Endothelial cell of umbilical vein (primary cell): ENCODE data around the gene MAP4K2. TPM values are rescaled to one million over a fixed set of nuclear protein-coding genes. Genes with fewer than 3 reads are reported as not detected.

Experiments
- BruUV-seq: library from RNA; stranded (reverse); fragments of 400-500 nt; replicated peaks from 2 replicates; lab custom pipeline; 2021; lab: Mats Ljungman, UMichigan
- CTCF ChIA-PET: fragments of 300-600, 350-600 bp; sonication (Branson Sonifier 250); formaldehyde crosslinking; loops from one replicate; lab custom pipeline; 2021; ENCODE audit warnings: antibody characterized with exemption, inconsistent platforms; lab: Charles Lee
- POLR2A ChIA-PET: fragments of 300-600, 350-600 bp; sonication (Branson Sonifier 250); formaldehyde crosslinking; loops from one replicate; lab custom pipeline; 2021; ENCODE audit warnings: antibody characterized with exemption, inconsistent platforms; lab: Charles Lee
- DNase-seq: peaks from one replicate; pipeline ENCODE4 v3.0.0-alpha.2; 2011; ENCODE audit warnings: low read depth, low spot score
- FAIRE-seq: peaks from 2 replicates; lab custom pipeline; 2011; peaks lifted over from hg19 to GRCh38; lab: Jason Lieb, UNC
- H2AFZ ChIP-seq: 2 replicates; pipeline ENCODE4 v1.6.0; 2012; ENCODE audit warnings: low read depth, low read length, control low read depth, inconsistent platforms
- H3K27ac ChIP-seq: 2 replicates; pipeline ENCODE4 v1.5.1; 2011; ENCODE audit warnings: low read depth, mild to moderate bottlenecking, control low read depth, low read length, moderate library complexity; ENCODE audit not compliant: insufficient read depth
- H3K27me3 ChIP-seq, 2 experiments: 2 replicates each; pipeline versions ENCODE4 v1.6.0 to v1.6.1; 2011; ENCODE audit warnings: low read length in 2 of 2, mixed read lengths in 1 of 2; ENCODE audit not compliant: control insufficient read depth in 2 of 2, insufficient read depth in 2 of 2
- H3K36me3 ChIP-seq, 2 experiments: 2 replicates in 1 of 2; 3 replicates in 1 of 2; pipeline ENCODE4 v1.5.1; 2011; ENCODE audit warnings: low read length in 2 of 2, mild to moderate bottlenecking in 1 of 2, moderate library complexity in 1 of 2; ENCODE audit not compliant: control insufficient read depth in 2 of 2, insufficient read depth in 2 of 2; ENCODE audit errors: extremely low read depth in 1 of 2
- H3K4me1 ChIP-seq: 3 replicates; pipeline ENCODE4 v1.5.1; 2011; ENCODE audit warnings: mild to moderate bottlenecking, low read length; ENCODE audit not compliant: control insufficient read depth, insufficient read depth; ENCODE audit errors: extremely low read depth
- H3K4me2 ChIP-seq: 2 replicates; pipeline ENCODE4 v1.6.1; 2011; ENCODE audit warnings: low read length, control low read depth, mixed read lengths; ENCODE audit not compliant: insufficient read depth
- H3K4me3 ChIP-seq, 3 experiments: fragments of 200-600 bp in 1 of 3; sonication (generic), shearing (Covaris generic) in 1 of 3; replicated peaks in 1 of 3; 2 replicates each; pipeline ENCODE4 v1.5.1; 2011 to 2016; ENCODE audit warnings: control low read depth in 3 of 3, low read length in 3 of 3, mild to moderate bottlenecking in 2 of 3, inconsistent platforms in 1 of 3, low read depth in 1 of 3, moderate library complexity in 1 of 3; ENCODE audit not compliant: insufficient read depth in 1 of 3
- H3K79me2 ChIP-seq: 2 replicates; pipeline ENCODE4 v1.6.0; 2012; ENCODE audit warnings: low read length, inconsistent platforms; ENCODE audit not compliant: control insufficient read depth, insufficient read depth
- H3K9ac ChIP-seq: replicated peaks from 2 replicates; pipeline ENCODE3; 2011; ENCODE audit warnings: low read length, control low read depth; ENCODE audit not compliant: insufficient read depth; ENCODE audit errors: extremely low read depth
- H3K9me1 ChIP-seq: replicated peaks from 3 replicates; pipeline ENCODE4 v1.6.0; 2011; ENCODE audit warnings: mild to moderate bottlenecking, low read length; ENCODE audit not compliant: control insufficient read depth, insufficient read depth; ENCODE audit errors: extremely low read depth
- H3K9me3 ChIP-seq: replicated peaks from 2 replicates; pipeline ENCODE4 v1.5.1; 2012; ENCODE audit warnings: low read length, inconsistent platforms; ENCODE audit not compliant: control insufficient read depth, insufficient read depth
- H4K20me1 ChIP-seq: replicated peaks from 2 replicates; pipeline ENCODE3; 2011; ENCODE audit warnings: mild to moderate bottlenecking, low read length; ENCODE audit not compliant: control insufficient read depth, insufficient read depth; ENCODE audit errors: extremely low read depth
- CTCF ChIP-seq, 2 donors: IDR thresholded peaks; 1 replicate in 1 of 2; 2 replicates in 1 of 2; pipeline ENCODE4 v1.5.1; 2011; ENCODE audit warnings: low read length in 2 of 2, mild to moderate bottlenecking in 2 of 2, moderate library complexity in 2 of 2, control low read depth in 1 of 2, inconsistent platforms in 1 of 2, low read depth in 1 of 2; ENCODE audit not compliant: insufficient read depth in 1 of 2; ENCODE audit errors: extremely low read depth in 1 of 2
- EZH2 ChIP-seq: IDR thresholded peaks from 2 replicates; pipeline ENCODE4 v1.6.1; 2012; ENCODE audit warnings: borderline replicate concordance, low read depth, mild to moderate bottlenecking, moderate library complexity, low read length, inconsistent platforms; ENCODE audit not compliant: severe bottlenecking
- FOS ChIP-seq: IDR thresholded peaks from 2 replicates; pipeline ENCODE4 v1.6.1; 2011; ENCODE audit warnings: mild to moderate bottlenecking, low read length, moderate library complexity, borderline replicate concordance; ENCODE audit not compliant: insufficient read depth
- GATA2 ChIP-seq: IDR thresholded peaks from 2 replicates; pipeline ENCODE4 v1.7.0; 2011; ENCODE audit warnings: low read depth, mild to moderate bottlenecking, moderate library complexity, mixed read lengths, low read length; ENCODE audit not compliant: insufficient read length, insufficient read depth
- JUN ChIP-seq: IDR thresholded peaks from 2 replicates; pipeline ENCODE4 v1.6.1; 2011; ENCODE audit warnings: borderline replicate concordance, low read depth; ENCODE audit not compliant: insufficient read length, insufficient read depth
- MAX ChIP-seq: IDR thresholded peaks from 2 replicates; pipeline ENCODE4 v1.6.1; 2011; ENCODE audit not compliant: insufficient read depth, insufficient read length
- MYC ChIP-seq: IDR thresholded peaks from one replicate; pipeline ENCODE4 v1.6.1; 2011; ENCODE audit warnings: mild to moderate bottlenecking, low read depth, low read length
- POLR2A ChIP-seq: IDR thresholded peaks from 2 replicates; pipeline ENCODE4 v1.6.1; 2012; ENCODE audit warnings: low read depth, mild to moderate bottlenecking, control low read depth, low read length
- POLR2AphosphoS5 ChIP-seq: IDR thresholded peaks from 2 replicates; pipeline ENCODE4 v1.6.1; 2012; ENCODE audit warnings: low read depth, mild to moderate bottlenecking, control low read depth, low read length, moderate library complexity; ENCODE audit not compliant: insufficient read depth
- dilution Hi-C: fragments of 300-500 bp; cut with MboI; formaldehyde crosslinking; loops from one replicate; pipeline ENCODE4 v1.15.0; 2019; ENCODE audit warnings: low sequenced_read_pairs; ENCODE audit not compliant: extremely low pct_ligation_motif_present
- intact Hi-C: fragments of 100-400 bp; cut with micrococcal nuclease; formaldehyde crosslinking; loops from one replicate; pipeline ENCODE4 v1.10.0; 2022
- polyA plus RNA-seq, 4 experiments: library from polyadenylated mRNA; depleted of rRNA in 3 of 4; stranded (reverse) in 3 of 4; unstranded in 1 of 4; fragments of >200 nt; gene quantifications; 2 replicates each; pipeline versions ENCODE4 v1.2.1 to v1.2.3, GENCODE V29; 2011 to 2012; ENCODE audit warnings: missing spikeins in 1 of 4
- total RNA-seq: library from RNA; stranded (reverse); gene quantifications from 2 replicates; pipeline ENCODE4 v1.2.3, GENCODE V29; 2021

MAP4K2 gene
- total and polyA plus RNA-seq, 2 donors (not counting 3 experiments of a cell fraction or from before 2014, with no cell fraction given) = 43.3 to 44.0 TPM

- Histone ChIP-seq H3K36me3 (peaks cover 2 to 15% of the 10 kb centered on the region in 2 experiments), H3K9me1 (no peaks in the 10 kb centered on the region), H2AFZ (no peak overlapping the region), H3K4me3 (no peak overlapping the region), H3K4me1 (peaks cover 36% of the 10 kb centered on the region), H4K20me1 (no peaks in the 10 kb centered on the region), H3K27me3 (no peaks in the 10 kb centered on the region), H3K4me2 (no peak overlapping the region), H3K9ac (no peak overlapping the region), H3K27ac (no peak overlapping the region), H3K79me2 (peaks cover 5% of the 10 kb centered on the region), H3K9me3 (no peaks in the 10 kb centered on the region)
- intact Hi-C loops = loop anchor here (2.0 kb wide), 1 partner anchor 13 kb away; no protein-coding TSS in a partner anchor
- TF ChIP-seq EZH2 (no peak), POLR2A (no peak), MYC (no peak), GATA2 (no peak), MAX (no peak), CTCF (IDR thresholded peaks at IDR 0.05; ENCODE audit: extremely low read depth in 1 of 2, insufficient read depth in 1 of 2, low read depth in 1 of 2, low read length in 2 of 2) (no peak), JUN (no peak), POLR2AphosphoS5 (no peak), FOS (no peak)
- dilution Hi-C loops = no loop called here
- DNase-seq = peak; percentile 39
- FAIRE-seq = peak; percentile 82
- ChIA-PET POLR2A (interaction anchor here (0.6 to 0.8 kb wide), 2 partner anchors 10 to 359 kb away, joined by 3 read pairs; no protein-coding TSS in a partner anchor), CTCF (interaction anchor here (0.6 to 3.6 kb wide), 10 partner anchors 12 to 499 kb away, joined by 3 to 32 read pairs (median 4); partner anchors contain the start of genes CDC42BPG and SF1)
- no TSS peak for BruUV-seq
Measured at GRCh38 chr11:64799623-64800302, 3.3 kb downstream of the MAP4K2 start.
